Activated CD8-positive, alpha-beta memory T cell treated with anti-CD3 and anti-CD28 coated beads, Interleukin-2, amount 50 U/mL, for 48 hours (primary cell): Measurements from ENCODE around the gene SYNDIG1.

Experiments used
- DNase-seq: peaks from one replicate; pipeline ENCODE4 v3.0.0-alpha.2; 2020

The SYNDIG1 gene

DNA sequence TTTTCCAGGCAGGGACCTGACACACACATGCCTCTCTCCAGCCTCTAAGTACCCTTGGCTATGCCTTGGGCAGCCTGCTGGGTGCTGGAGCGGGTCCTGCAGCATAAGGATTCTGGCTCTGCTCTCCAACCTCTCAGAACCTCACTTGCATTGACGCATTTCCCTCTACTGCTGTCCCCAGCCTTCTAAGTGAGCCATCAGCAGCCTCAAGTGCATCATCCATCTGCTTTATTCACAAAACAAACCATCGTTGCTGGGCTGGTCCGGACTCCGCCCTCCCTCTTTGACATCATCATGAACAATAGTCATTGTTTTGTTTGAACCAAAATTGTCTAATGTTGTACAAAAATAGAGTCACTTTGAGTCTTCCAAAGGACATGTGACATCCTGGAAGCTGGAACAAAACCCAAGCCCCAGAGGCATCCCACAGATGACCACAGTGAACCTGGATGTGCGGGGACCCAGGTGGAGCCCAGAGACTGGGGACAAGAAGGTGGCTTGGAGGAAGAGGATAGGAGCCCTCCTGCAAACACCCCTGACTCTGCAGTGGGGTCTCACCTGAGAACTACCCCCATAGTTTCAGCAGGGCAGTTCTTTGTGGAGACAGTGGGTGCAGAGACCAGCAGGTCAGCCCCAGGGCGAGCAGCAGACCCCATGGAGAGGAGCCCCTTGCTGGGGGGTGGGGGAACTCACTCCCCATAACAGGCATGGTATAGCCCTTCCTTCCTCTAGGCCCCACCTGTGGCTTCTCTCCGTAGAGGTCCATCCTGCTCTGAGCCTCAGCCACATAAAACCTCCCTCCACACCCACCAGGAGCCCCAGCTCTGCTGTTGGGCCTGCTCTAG lies 230.1 kb downstream of the SYNDIG1 start:
- peak; percentile 17 for DNase-seq

DNA sequence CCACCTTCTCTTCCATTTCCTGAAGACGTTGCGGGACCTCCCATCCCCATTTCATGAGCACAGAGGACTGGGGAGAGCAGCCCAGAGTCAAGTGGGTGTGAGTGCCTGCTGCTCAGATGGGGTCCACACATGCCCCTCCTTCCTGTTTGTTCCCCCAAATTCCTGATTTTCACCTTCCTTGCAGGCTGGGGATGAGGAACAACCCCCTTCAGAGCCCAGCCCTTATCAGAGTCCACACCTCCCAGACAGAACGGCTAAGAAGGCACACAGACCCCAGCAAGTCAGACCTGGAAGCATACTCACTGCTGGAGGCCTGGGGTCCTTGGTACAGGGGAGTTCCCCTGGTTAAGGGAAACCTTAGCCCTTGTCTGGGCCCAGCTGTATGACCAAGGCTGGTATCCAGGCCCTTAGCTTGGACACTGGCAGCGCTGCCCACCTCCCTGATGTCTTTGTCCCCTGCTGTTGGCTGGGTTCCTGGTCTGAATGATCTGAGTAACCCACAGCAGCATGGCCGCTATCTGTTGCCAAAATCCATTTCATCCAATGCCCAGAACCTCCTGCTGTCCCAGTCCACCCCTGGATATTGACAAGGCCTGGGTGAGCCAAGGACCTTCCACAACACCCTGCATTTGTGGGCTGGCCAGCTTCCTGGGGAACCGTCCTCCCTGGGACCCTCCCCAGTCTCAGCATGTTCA lies 230.9 kb downstream of the SYNDIG1 start:
- DNase-seq = peak; percentile 30

DNA sequence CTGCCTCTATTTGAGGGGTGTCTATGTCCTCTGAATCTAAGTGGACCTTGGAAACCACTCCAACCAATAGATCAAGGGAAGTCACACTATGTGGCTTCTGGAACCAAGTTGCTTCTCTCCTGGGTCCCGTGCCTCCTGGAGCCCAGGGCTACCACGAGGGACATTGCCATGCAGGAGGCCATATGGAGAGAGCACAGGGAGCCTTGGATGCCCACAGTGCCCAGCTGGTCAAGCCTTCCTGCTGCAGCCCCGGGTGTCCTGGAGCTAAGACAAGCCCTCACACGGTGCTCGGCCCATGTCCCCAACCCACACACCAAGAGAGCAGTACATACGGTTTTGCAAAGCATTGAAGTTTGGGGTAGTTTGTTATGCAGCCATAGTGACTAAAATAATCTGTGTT lies 231.6 kb downstream of the SYNDIG1 start:
- DNase-seq = peak; percentile 33

DNA sequence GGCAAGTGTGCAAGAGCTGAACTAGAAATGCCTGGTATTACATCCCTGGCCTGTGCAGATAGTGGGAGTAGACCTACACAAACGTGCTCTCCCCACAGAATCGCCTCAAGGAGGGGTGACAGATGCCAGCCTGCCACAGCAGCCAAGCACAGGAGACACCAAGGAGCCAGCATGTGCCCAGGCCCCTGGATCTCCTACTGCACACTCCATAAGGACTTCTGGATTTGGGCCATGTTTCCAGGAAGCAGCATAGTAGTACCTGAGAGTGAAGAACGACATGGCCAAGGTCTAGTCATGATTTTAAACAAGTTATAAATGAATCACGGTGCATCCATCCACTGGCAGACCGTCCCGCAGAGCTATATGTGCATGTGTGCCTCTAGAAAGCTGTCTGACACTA lies 232.2 kb downstream of the SYNDIG1 start:
- peak; percentile 38 for DNase-seq

DNA sequence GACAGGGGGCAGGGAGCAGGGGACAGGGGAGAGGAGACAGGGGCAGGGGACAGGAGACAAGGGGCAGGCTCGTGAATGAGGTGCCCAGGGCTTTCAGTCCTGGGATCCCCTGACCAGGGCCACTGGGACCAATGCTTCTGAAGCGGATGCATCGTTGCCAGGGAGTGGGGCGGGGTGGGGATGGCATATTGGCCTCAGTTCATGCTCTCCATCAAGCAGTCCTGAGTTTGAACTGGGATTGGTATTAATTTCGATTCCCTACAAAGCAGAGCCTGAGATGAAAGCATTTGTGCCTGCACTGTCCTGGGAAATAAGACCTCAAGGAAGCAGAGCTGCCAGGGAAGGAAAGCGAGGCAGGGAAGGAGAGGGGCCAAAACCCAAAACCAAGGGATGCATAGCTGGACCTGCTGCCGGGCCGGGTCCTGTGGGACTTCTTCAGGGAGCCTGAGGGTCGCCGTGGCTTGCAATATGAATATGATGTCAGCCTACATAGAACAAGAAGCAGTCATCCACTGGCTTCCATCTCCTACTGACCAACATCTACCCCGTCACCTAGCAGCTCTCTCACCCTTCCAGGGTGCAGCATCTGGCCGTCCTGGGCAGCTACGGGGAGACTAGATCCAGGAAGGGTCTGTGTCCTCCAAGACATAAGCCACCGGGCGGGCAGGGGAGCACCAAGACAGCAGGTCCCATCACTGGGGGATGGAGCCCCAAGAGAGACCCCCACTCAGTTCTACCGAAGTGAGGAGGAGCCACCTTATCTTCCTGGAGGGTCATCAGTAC lies 233.3 kb downstream of the SYNDIG1 start:
- DNase-seq = no peak

DNA sequence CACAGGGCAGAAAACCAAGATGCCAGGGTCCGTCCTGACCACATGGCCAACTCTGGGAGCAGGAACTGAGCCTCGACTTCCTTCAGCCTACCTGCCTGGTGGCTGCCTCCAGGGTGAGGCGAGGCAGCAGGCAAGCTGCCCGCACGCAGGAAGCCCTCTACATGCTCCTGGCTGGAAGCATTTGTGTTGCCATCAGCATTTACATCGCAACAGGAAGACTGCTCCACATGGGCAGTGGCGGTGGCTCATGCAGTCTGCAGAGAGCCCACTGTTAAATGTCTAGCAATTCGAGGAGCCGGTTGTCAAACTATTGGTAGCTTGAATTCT lies 233.8 kb downstream of the SYNDIG1 start:
- no peak for DNase-seq

DNA sequence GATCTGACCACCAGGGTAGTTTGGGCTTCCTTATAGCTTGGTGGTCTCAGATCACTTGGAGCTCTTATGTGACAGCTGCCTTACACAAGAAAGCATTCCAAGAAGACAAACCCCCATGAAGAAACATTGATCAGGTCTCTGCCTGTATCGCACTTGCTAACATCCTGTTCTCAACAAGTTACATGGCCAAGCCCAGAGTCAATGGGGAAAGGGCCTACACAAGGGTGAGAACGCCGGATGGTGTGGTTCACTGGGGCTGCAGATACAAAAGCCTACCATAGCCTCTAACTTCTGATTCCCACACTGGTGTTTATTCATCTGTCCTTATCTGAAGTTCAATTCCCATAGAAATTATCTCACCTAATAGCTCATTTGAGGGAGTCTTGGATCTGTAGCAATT lies 235.5 kb downstream of the SYNDIG1 start:
- DNase-seq = peak; percentile 10

DNA sequence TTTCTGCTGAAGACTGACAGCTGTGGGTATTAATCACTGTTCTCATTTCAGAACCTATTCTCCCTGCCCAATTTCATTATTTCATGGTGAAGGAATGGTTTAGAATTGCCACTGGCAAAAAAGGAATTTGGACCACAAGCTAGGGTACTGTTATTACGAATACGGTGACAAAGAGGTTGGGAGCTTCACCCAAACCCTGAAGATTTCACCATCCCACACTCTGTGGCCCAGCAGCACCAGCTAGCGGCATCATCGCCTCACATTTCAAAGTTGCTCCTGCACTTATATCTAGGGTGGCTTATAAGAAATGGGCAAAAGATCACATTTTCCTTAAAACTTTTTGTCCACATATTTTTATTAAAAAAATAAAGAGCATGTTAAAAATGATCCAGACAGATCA lies 236.1 kb downstream of the SYNDIG1 start:
- no peak for DNase-seq

DNA sequence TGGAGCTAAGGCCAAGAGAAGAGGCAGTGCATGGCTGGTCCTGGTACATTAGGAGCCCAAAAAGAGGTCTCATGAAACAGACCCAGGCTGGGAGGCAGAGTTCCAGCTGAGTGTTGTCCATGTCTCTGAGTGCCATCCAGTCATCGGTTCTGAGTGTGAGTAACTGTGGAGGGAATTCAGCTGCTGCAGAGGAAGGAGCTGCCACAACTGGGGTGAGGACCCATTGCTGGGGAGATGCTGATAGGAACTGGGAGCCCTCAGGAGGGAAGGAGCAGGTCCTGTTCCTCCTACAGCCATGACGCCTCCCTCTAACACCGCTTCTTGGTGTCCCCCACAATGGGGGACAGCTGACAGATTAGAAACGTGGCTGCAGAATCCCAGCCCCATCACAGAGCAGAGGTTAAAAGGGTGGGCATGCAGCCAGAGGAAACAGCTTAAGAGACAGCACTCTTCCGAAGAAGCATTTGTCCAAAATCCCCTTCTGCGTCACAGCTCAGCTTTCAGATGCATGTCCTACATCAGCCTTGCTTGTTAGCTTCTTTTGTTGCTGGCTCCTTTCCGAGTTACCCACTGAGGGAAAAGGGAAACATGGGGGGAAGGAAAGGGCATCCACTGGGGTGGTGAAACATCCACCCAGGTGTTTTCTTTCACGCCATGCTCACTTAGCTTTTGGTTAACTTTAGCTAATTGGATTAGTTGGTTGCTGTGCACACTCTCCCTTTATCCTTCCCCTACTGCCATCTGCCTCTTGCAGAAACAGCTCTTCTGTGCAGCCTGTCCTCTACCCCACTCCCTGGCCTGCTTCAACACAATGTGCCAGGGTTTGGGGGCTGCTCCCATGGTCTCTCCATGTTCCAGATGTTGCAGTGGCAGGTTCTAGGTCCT lies 239.2 kb downstream of the SYNDIG1 start:
- no peak for DNase-seq
